ENCODE data around the gene NUCB1. TPM values are rescaled to one million over a fixed set of nuclear protein-coding genes. Genes with fewer than 3 reads are reported as not detected.

NUCB1 gene
- 100 to 1,000 TPM; 276 to 287 TPM for total RNA-seq

GRCh38 chr19:48899781-48900476 is at the start of gene NUCB1:
TSS of gene NUCB1 (plus strand) at chr19:48900312. CDS start at chr19:48900797, 485 bp downstream.

DNA sequence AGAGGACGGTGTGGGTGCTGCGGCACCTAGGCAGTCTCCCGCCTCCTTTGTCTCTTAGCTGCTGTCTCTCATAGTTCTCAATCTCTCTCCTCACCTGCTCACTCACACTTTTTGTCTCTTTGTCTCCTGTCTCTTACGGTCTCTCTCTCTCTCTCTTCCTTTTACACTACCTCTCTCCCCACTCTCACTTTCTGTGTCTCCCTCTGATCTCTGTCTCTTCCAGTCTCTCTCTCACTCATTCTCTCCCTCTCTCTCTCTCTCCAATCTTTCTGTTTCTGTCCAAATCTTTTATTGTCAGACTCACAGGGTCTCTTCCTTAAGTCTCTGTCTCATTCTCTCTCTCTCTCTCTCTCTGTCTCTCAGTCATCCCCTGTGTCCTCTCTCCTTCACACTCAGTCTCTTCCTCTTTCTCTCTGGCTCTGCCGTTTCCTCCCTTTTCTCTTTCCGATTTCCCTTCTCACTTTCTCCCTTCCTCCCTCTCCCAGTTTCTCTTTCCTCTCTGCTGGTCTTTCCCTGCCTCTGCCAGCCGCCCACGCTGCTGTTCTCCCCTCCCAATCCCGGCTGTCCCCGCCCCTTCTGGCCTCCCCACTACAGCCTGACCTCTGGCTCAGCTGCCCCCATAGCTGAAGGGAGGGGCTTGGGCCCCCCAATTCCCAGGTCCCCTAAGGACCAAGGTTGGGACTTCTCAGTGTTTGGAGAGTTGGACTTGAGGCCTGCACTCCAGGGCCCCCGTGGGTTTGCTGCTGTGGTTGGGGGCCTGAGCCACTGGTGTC is 31.8 kb upstream of the NUCB1 start, which contains the start of gene PLEKHA4:
TSS of gene PLEKHA4 (minus strand) at position 504 of the 773 bp plus-strand sequence. CDS start 997 bp downstream, outside the sequence.

DNA sequence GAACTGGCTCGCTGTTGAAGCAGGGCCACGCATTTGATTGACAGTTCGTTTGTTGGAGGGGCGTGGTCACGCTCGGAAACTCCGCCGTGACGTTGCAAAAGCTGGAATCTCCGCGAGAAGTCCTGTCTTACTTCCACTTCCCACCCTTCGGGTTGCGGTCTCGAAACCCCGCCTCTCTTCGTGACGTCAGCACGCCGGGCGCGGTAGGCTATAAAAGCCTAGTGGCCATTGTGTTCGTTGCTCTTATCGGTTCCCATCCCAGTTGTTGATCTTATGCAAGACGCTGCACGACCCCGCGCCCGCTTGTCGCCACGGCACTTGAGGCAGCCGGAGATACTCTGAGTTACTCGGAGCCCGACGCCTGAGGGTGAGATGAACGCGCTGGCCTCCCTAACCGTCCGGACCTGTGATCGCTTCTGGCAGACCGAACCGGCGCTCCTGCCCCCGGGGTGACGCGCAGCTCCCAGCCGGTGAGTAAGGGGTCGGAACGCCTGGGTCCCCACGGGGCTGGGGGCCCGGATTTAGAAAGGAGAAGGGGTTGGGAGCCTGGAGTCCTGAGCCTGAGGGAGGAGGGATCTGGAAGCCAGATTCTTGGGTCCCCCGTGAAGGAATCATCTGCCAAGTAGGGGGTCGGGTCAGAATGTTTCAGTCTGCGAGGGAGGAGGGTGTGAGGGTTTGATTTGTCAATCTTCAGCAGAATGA is 27.8 kb upstream of the NUCB1 start, which contains the start of gene PPP1R15A:
TSS of gene PPP1R15A (plus strand) at position 240 of the 702 bp plus-strand sequence. CDS start 813 bp downstream, outside the sequence.

GRCh38 chr19:48933382-48933932 is 33.3 kb downstream of the NUCB1 start, which contains the start of gene DHDH:
TSS of gene DHDH (plus strand) at chr19:48933699. CDS start at chr19:48933722, 23 bp downstream.

GRCh38 chr19:48954595-48955307 is 54.6 kb downstream of the NUCB1 start, which contains the start of gene BAX:
TSS of gene BAX (plus strand) at chr19:48954875. CDS start at chr19:48954929, 54 bp downstream.

GRCh38 chr19:48965040-48965805 is 65.1 kb downstream of the NUCB1 start, which contains the start of gene FTL:
TSS of gene FTL (plus strand) at chr19:48965309. CDS start at chr19:48965508, 199 bp downstream.

Other genes starting within 250 kb of the NUCB1 start
- 1 to 10 TPM; 1.2 to 1.3 TPM for gene NTN5, start 227.3 kb upstream of the NUCB1 start, total RNA-seq
- gene FUT2, start 204.3 kb upstream of the NUCB1 start, total RNA-seq = not detected
- gene MAMSTR, start 180.6 kb upstream of the NUCB1 start, total RNA-seq = 1 to 10 TPM; 1.1 to 1.4 TPM
- under 1 TPM; 0.14 to 0.15 TPM for gene RASIP1, start 159.7 kb upstream of the NUCB1 start, total RNA-seq
- gene IZUMO1, start 153.4 kb upstream of the NUCB1 start, total RNA-seq = not detected
- under 1 TPM; 0.12 to 0.28 TPM for gene FUT1, start 147.7 kb upstream of the NUCB1 start, total RNA-seq
- not detected for gene FGF21, start 144.8 kb upstream of the NUCB1 start, total RNA-seq
- gene BCAT2, start 89.3 kb upstream of the NUCB1 start, total RNA-seq = 10 to 100 TPM; 38.5 to 41.2 TPM
- under 1 TPM; 0.35 to 0.82 TPM for gene HSD17B14, start 63.8 kb upstream of the NUCB1 start, total RNA-seq
- gene PLEKHA4, start 31.7 kb upstream of the NUCB1 start, total RNA-seq = 1 to 10 TPM; 6.8 to 8.0 TPM
- gene PPP1R15A, start 27.9 kb upstream of the NUCB1 start, total RNA-seq = 10 to 100 TPM; 50.9 to 56.1 TPM
- gene TULP2, start 1.6 kb upstream of the NUCB1 start, total RNA-seq = not detected
- gene DHDH, start 33.4 kb downstream of the NUCB1 start, total RNA-seq = 1 to 10 TPM; 1.8 to 2.1 TPM
- 100 to 1,000 TPM; 271 to 293 TPM for gene BAX, start 54.6 kb downstream of the NUCB1 start, total RNA-seq
- 100 to 1,000 TPM; 799 to 840 TPM for gene FTL, start 65.0 kb downstream of the NUCB1 start, total RNA-seq
- 10 to 100 TPM; 55.7 to 58.7 TPM for gene GYS1, start 93.0 kb downstream of the NUCB1 start, total RNA-seq
- gene RUVBL2, start 93.6 kb downstream of the NUCB1 start, total RNA-seq = 10 to 100 TPM; 58.4 to 59.0 TPM
- not detected for gene LHB, start 116.8 kb downstream of the NUCB1 start, total RNA-seq
- not detected for gene CGB3, start 124.0 kb downstream of the NUCB1 start, total RNA-seq
- not detected for gene CGB2, start 131.6 kb downstream of the NUCB1 start, total RNA-seq
- gene CGB1, start 136.6 kb downstream of the NUCB1 start, total RNA-seq = not detected
- not detected for gene CGB5, start 143.5 kb downstream of the NUCB1 start, total RNA-seq
- not detected for gene CGB8, start 148.8 kb downstream of the NUCB1 start, total RNA-seq
- gene CGB7, start 157.4 kb downstream of the NUCB1 start, total RNA-seq = not detected
- not detected for gene NTF4, start 164.5 kb downstream of the NUCB1 start, total RNA-seq
- gene KCNA7, start 172.4 kb downstream of the NUCB1 start, total RNA-seq = not detected
- gene SNRNP70, start 185.1 kb downstream of the NUCB1 start, total RNA-seq = 100 to 1,000 TPM; 201 to 223 TPM
- 1 to 10 TPM; 6.0 to 8.8 TPM for gene LIN7B, start 214.1 kb downstream of the NUCB1 start, total RNA-seq
- 1 to 10 TPM; 1.6 to 2.5 TPM for gene C19orf73, start 218.8 kb downstream of the NUCB1 start, total RNA-seq
- gene PPFIA3, start 219.2 kb downstream of the NUCB1 start, total RNA-seq = 1 to 10 TPM; 3.1 to 4.7 TPM

Measured in activated naive CD4-positive, alpha-beta T cell treated with anti-CD3 and anti-CD28 coated beads, Interleukin-2, amount 10 ng/mL, durations not matched to agents 5 hours and 36 hours (primary cell).